OCI-LY3 (cell line): Measurements from ENCODE around the gene SEMA4A.
A peak's percentile ranks its signal among the peaks of the same experiment; 100 is the strongest.

Experiments
- H2AFZ ChIP-seq: fragments of 200-600, 300-600 bp; shearing (Covaris generic); 2 replicates; pipeline ENCODE4 v1.6.0; 2014; ENCODE audit warnings: antibody characterized with exemption, low read depth, low read length
- H3K27ac ChIP-seq: fragments of 200-600, 300-600 bp; sonication (generic); 2 replicates; pipeline ENCODE4 v1.5.1; 2014; ENCODE audit warnings: mild to moderate bottlenecking, low read length, moderate library complexity, mixed read lengths
- H3K27me3 ChIP-seq: fragments of 200-600, 300-600 bp; sonication (generic); 2 replicates; pipeline ENCODE4 v1.6.1; 2014; ENCODE audit warnings: low read depth, low read length, mixed read lengths
- H3K36me3 ChIP-seq: fragments of 200-600, 300-600 bp; sonication (generic); replicated peaks from 2 replicates; pipeline ENCODE3; 2014; ENCODE audit warnings: low read depth, low read length, mixed read lengths
- H3K4me1 ChIP-seq: fragments of 300-600, 200-600 bp; sonication (generic); 2 replicates; pipeline ENCODE4 v1.6.1; 2014; ENCODE audit warnings: low read length, mixed read lengths
- H3K4me2 ChIP-seq: fragments of 200-600, 300-600 bp; sonication (generic); 2 replicates; pipeline ENCODE4 v1.6.1; 2014; ENCODE audit warnings: low read length, mixed read lengths
- H3K4me3 ChIP-seq: fragments of 300-600, 200-600 bp; sonication (generic); 2 replicates; pipeline ENCODE4 v1.5.1; 2014; ENCODE audit warnings: antibody characterized with exemption, mild to moderate bottlenecking, low read length, moderate library complexity
- H3K79me2 ChIP-seq: fragments of 300-600, 200-600 bp; shearing (Covaris generic); 2 replicates; pipeline ENCODE4 v1.6.1; 2014; ENCODE audit warnings: mild to moderate bottlenecking, low read length, mixed read lengths
- H3K9ac ChIP-seq: fragments of 300-600, 200-600 bp; shearing (Covaris generic); 2 replicates; pipeline ENCODE4 v1.6.0; 2014; ENCODE audit warnings: mild to moderate bottlenecking, low read length, moderate library complexity
- H3K9me3 ChIP-seq: fragments of 200-600, 300-600 bp; shearing (Covaris generic); 2 replicates; pipeline ENCODE4 v1.6.1; 2014; ENCODE audit warnings: low read length, mixed read lengths; ENCODE audit not compliant: insufficient read depth
- H4K20me1 ChIP-seq: fragments of 200-600, 300-600 bp; sonication (generic); 2 replicates; pipeline ENCODE4 v1.6.1; 2016; ENCODE audit warnings: low read length, mixed read lengths; ENCODE audit not compliant: insufficient read depth
- EZH2phosphoT487 ChIP-seq: fragments of 200-600 bp; shearing (Covaris generic); IDR thresholded peaks from 2 replicates; pipeline ENCODE4 v1.6.1; 2018; ENCODE audit warnings: antibody characterized with exemption, mixed run types, low read depth
- TF ChIP-seq, protein P1 (sequence below): fragments of 200-600, 300-600 bp; sonication (generic); IDR thresholded peaks from 2 replicates; pipeline ENCODE4 v1.5.1; 2014; ENCODE audit warnings: antibody characterized with exemption, low read length, low read depth

The SEMA4A gene

DNA sequence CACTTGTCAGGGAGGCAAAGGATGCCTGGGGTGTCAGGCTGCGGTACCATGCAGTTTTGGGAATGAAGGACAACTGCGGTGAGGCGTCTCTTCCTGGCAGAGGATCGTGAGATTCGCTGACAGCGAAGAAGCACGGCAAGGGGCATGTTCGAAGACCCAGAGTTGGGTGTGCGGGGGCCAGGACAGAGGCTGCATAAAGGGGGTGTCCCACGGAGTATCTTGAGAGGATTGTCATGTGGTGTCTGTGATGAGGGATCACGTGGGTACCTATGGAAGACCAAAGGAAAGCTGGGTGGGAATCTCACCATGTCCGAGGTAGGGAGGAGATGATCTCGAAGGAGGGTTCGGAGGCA is 40.9 kb downstream of the SEMA4A start:
- peaks cover 40% of the 10 kb centered on the region for H3K79me2 ChIP-seq
- peak overlapping the region; percentile 73 for H3K9ac ChIP-seq
- peaks cover 17% of the 10 kb centered on the region for H3K4me1 ChIP-seq
- peaks cover 4% of the 10 kb centered on the region for H3K36me3 ChIP-seq
- peak overlapping the region; percentile 90 for H3K4me3 ChIP-seq
- H3K4me2 ChIP-seq = peak overlapping the region; percentile 99
- H4K20me1 ChIP-seq = no peaks in the 10 kb centered on the region
- H3K9me3 ChIP-seq = peaks cover under 1% of the 10 kb centered on the region; the same call in 1 of the 2 replicates
- no peak overlapping the region; the same call in 1 of the 2 replicates for H2AFZ ChIP-seq
- H3K27me3 ChIP-seq = no peaks in the 10 kb centered on the region
- no peak overlapping the region for H3K27ac ChIP-seq
- TF ChIP-seq, protein P1, sequence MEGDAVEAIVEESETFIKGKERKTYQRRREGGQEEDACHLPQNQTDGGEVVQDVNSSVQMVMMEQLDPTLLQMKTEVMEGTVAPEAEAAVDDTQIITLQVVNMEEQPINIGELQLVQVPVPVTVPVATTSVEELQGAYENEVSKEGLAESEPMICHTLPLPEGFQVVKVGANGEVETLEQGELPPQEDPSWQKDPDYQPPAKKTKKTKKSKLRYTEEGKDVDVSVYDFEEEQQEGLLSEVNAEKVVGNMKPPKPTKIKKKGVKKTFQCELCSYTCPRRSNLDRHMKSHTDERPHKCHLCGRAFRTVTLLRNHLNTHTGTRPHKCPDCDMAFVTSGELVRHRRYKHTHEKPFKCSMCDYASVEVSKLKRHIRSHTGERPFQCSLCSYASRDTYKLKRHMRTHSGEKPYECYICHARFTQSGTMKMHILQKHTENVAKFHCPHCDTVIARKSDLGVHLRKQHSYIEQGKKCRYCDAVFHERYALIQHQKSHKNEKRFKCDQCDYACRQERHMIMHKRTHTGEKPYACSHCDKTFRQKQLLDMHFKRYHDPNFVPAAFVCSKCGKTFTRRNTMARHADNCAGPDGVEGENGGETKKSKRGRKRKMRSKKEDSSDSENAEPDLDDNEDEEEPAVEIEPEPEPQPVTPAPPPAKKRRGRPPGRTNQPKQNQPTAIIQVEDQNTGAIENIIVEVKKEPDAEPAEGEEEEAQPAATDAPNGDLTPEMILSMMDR = no peak
- TF ChIP-seq EZH2phosphoT487 = no peak

DNA sequence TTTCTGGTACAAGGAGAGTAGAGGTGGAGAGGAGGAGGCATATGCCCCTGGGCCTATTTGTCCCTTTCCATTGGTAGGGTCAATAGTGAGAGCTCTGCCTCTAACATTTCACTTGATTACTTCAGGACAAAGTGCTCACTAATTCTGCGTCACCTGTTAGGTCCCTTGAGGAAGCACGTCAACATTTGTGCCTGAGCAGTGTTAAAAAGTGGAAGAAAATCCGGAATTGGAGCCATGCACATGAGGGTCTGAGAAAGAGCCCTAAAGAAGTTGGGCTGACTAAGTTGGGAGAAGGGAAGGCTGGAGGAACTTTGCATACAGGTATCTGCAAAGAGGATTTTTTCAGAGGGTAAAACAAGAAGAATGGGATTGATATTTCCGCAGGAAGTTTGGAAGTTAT is 42.5 kb downstream of the SEMA4A start:
- no peak overlapping the region for H3K4me2 ChIP-seq

DNA sequence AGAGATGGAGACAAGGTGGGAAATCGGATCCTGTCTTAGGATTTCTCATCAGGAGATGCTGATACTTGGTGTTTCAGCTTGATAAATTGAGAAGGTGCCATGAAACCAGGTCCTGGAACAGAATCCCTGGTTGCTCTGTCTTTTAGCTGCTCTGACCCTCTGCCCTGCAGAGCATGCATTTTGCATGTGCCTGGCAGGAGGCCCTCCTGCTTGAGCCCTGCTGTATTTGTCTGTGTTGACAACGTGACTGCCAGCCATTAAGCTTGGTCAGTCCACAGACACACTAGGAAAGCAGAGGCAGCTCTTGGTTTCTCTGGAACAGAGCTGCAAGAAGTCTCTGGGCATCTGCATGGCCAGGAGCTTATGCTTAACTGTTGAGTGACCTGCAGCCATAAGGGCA is 43.1 kb downstream of the SEMA4A start:
- Histone ChIP-seq H3K4me2 (no peak overlapping the region), H3K9me3 (no peaks in the 10 kb centered on the region), H3K27me3 (no peaks in the 10 kb centered on the region), H4K20me1 (no peaks in the 10 kb centered on the region), H3K4me1 (peaks cover 17% of the 10 kb centered on the region), H3K4me3 (no peak overlapping the region), H3K27ac (no peak overlapping the region), H3K36me3 (peaks cover 13% of the 10 kb centered on the region), H3K79me2 (peaks cover 40% of the 10 kb centered on the region), H3K9ac (no peak overlapping the region), H2AFZ (no peak overlapping the region)
- no peak for TF ChIP-seq EZH2phosphoT487
- TF ChIP-seq, protein P1 = no peak

More for the DNA sequence above, 42.5 kb downstream of the SEMA4A start:
- H3K27ac ChIP-seq = no peak overlapping the region
- no peaks in the 10 kb centered on the region for H3K27me3 ChIP-seq
- H3K4me3 ChIP-seq = no peak overlapping the region
- peaks cover 13% of the 10 kb centered on the region for H3K36me3 ChIP-seq
- peaks cover 40% of the 10 kb centered on the region for H3K79me2 ChIP-seq
- no peak for TF ChIP-seq EZH2phosphoT487
- TF ChIP-seq, protein P1 = no peak
- no peak overlapping the region for H2AFZ ChIP-seq
- H4K20me1 ChIP-seq = no peaks in the 10 kb centered on the region
- no peak overlapping the region for H3K9ac ChIP-seq
- H3K4me1 ChIP-seq = peaks cover 17% of the 10 kb centered on the region
- no peaks in the 10 kb centered on the region for H3K9me3 ChIP-seq

DNA sequence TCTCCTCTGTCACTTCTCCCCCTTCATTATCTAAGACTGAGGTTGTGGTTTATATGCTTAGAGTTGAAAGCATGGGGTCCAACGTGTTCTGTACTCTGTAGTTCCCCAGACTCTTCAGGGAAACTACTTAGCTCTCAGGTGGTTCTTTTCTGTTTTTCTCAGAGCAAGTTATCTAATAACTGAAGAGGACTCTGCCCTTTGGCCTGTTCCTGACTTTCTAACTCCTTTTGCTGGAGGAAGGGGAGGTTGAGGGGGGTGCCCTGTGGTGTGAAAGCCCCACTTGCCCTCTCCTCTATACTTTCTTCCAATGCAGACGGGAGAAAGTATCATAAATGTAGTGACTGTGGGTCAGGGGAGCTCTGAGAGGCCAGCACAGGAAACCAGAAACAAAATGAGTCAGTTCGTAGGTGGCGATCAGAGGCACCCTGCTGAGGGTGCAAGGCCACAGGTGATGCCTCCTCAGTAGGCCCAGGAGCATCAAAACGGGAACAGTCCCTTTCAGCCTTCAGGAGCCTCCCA is 45.5 kb downstream of the SEMA4A start:
- no peak overlapping the region for H3K9ac ChIP-seq
- H3K4me1 ChIP-seq = peaks cover 12% of the 10 kb centered on the region
- peaks cover 38% of the 10 kb centered on the region for H3K79me2 ChIP-seq
- no peaks in the 10 kb centered on the region for H3K9me3 ChIP-seq
- no peak overlapping the region for H3K4me2 ChIP-seq
- no peak overlapping the region for H3K27ac ChIP-seq
- no peak overlapping the region for H3K4me3 ChIP-seq
- TF ChIP-seq, protein P1 = no peak
- no peak for TF ChIP-seq EZH2phosphoT487
- no peak overlapping the region for H2AFZ ChIP-seq
- H3K36me3 ChIP-seq = peaks cover 20% of the 10 kb centered on the region
- no peaks in the 10 kb centered on the region for H4K20me1 ChIP-seq
- no peaks in the 10 kb centered on the region for H3K27me3 ChIP-seq
